ENCODE measurements around the gene BACE2. TPM values are rescaled to one million over a fixed set of nuclear protein-coding genes. Genes with fewer than 3 reads are reported as not detected.

Gene BACE2
- total RNA-seq, 1 donor from 2014 or later: 16.0 TPM

GRCh38 chr21:41321211-41321907 is 153.4 kb downstream of the BACE2 start:
- DNase-seq: no peak
- Histone ChIP-seq H3K4me1 (peaks cover 9% of the 10 kb centered on the region), H3K27ac (replicated peaks) (no peak overlapping the region), H3K27me3 (ENCODE audit: low read depth) (peaks cover 73% of the 10 kb centered on the region), H3K9me3 (replicated peaks) (no peaks in the 10 kb centered on the region), H3K4me3 (no peak overlapping the region), H3K36me3 (no peaks in the 10 kb centered on the region)
- TF ChIP-seq CTCF (IDR thresholded peaks at IDR 0.05; ENCODE audit: borderline replicate concordance): no peak
- intact Hi-C loops (cut with micrococcal nuclease): no loop called here

DNA sequence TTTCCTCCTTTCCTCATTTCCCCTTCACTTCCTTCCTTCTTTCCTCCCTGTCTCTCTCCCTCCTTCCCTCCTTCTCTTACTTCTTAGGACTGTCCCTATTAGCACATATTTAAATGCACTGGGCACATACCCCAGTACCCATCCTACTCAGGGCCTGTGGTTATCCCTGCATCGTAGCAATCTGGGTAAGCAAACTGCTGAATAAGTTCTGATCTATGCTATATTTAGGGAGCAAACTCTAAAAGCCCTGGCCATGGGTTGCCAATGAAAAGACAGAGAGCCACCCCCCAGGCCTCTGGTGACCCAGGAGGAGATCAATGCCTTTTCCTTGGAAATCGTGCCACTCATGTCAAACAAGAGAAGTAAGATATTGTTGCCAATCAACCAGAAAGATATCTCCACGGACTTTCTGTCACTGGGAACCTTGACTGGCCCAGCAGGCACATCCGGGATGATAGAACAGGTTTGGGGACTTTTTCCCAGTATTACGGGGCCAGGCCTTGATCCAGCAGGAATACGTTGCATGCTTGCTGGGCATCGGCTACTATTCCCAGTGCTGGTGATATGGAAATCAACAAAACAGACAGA is 154.0 kb downstream of the BACE2 start:
- no peaks in the 10 kb centered on the region for H3K36me3 ChIP-seq
- DNase-seq: no peak
- TF ChIP-seq CTCF (IDR thresholded peaks at IDR 0.05; ENCODE audit: borderline replicate concordance): no peak
- H3K4me3 ChIP-seq: no peak overlapping the region
- H3K4me1 ChIP-seq: peaks cover 3% of the 10 kb centered on the region
- intact Hi-C loops (cut with micrococcal nuclease): no loop called here
- no peak overlapping the region for H3K27ac ChIP-seq (replicated peaks)
- H3K27me3 ChIP-seq (ENCODE audit: low read depth): peaks cover 73% of the 10 kb centered on the region
- no peaks in the 10 kb centered on the region for H3K9me3 ChIP-seq (replicated peaks)

- H3K9me3 ChIP-seq (replicated peaks): no peaks in the 10 kb centered on the region
- intact Hi-C loops (cut with micrococcal nuclease): no loop called here
- H3K4me1 ChIP-seq: no peaks in the 10 kb centered on the region
- H3K27ac ChIP-seq (replicated peaks): no peak overlapping the region
- H3K4me3 ChIP-seq: no peak overlapping the region
- TF ChIP-seq CTCF (IDR thresholded peaks at IDR 0.05; ENCODE audit: borderline replicate concordance): no peak
- no peaks in the 10 kb centered on the region for H3K36me3 ChIP-seq
- peaks cover 67% of the 10 kb centered on the region for H3K27me3 ChIP-seq (ENCODE audit: low read depth)
- no peak for DNase-seq
Observed at GRCh38 chr21:41322496-41323382, 154.8 kb downstream of the BACE2 start.

DNA sequence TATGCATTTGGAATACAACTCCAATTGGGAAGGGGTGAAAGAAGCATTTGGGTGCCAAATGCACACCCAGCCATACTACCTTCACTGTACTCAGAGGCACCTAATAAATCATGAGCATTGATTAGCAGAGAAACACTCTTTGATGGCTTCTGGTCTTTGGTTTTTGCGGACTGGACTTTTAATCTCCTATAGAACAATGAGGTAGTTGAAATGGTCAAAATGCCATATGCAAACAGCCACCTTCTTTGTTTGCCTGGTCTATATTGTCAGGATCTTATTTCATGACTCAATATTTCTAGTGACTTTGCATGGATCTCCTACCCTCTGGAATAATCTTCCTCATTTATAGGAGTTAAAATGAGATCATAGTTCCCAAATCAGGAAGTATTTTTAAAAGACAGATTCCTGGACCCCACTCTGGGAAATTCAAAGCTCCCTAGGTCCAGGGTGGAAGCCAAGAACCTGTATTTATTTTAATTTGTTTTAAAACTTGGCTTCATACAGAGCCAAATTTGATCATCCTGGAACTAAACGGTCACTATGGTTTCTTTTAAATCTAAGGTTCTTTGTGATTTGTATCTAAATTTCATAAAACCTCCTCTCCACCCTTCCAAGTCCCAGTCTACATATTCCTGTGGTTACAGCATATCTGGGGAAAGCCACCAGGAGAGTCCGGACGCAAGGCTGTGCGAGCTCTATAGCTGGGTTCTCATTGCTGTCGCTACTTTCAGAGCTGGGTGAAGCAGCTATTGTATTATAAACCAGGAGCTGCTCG is 157.4 kb downstream of the BACE2 start:
- H3K4me3 ChIP-seq: no peak overlapping the region
- intact Hi-C loops (cut with micrococcal nuclease): no loop called here
- H3K4me1 ChIP-seq: no peaks in the 10 kb centered on the region
- DNase-seq: no peak
- no peaks in the 10 kb centered on the region for H3K36me3 ChIP-seq
- no peak for TF ChIP-seq CTCF (IDR thresholded peaks at IDR 0.05; ENCODE audit: borderline replicate concordance)
- no peak overlapping the region for H3K27ac ChIP-seq (replicated peaks)
- H3K9me3 ChIP-seq (replicated peaks): no peaks in the 10 kb centered on the region
- peaks cover 49% of the 10 kb centered on the region for H3K27me3 ChIP-seq (ENCODE audit: low read depth)

Measured in left ventricle myocardium inferior (tissue), 1 donor.